Epithelial cell of esophagus (primary cell): ENCODE data around the gene FBXW4.
"Not testable (repeated sequence)": the region's sequence is repeated elsewhere in the genome, so short reads cannot be mapped to it uniquely, and the experiment has no call there.

Experiments used
- DNase-seq: peaks from one replicate; pipeline ENCODE4 v3.0.0; 2010; ENCODE audit warnings: low read depth
- H3K4me3 ChIP-seq: 2 replicates; pipeline ENCODE4 v1.5.1; 2011; ENCODE audit warnings: mild to moderate bottlenecking, low read length, control low read depth
- CTCF ChIP-seq: IDR thresholded peaks from 2 replicates; pipeline ENCODE4 v1.5.1; 2011; ENCODE audit warnings: low read depth, mild to moderate bottlenecking, low read length, control low read depth, inconsistent platforms; ENCODE audit not compliant: insufficient read depth; ENCODE audit errors: missing control alignments

Gene FBXW4

DNA sequence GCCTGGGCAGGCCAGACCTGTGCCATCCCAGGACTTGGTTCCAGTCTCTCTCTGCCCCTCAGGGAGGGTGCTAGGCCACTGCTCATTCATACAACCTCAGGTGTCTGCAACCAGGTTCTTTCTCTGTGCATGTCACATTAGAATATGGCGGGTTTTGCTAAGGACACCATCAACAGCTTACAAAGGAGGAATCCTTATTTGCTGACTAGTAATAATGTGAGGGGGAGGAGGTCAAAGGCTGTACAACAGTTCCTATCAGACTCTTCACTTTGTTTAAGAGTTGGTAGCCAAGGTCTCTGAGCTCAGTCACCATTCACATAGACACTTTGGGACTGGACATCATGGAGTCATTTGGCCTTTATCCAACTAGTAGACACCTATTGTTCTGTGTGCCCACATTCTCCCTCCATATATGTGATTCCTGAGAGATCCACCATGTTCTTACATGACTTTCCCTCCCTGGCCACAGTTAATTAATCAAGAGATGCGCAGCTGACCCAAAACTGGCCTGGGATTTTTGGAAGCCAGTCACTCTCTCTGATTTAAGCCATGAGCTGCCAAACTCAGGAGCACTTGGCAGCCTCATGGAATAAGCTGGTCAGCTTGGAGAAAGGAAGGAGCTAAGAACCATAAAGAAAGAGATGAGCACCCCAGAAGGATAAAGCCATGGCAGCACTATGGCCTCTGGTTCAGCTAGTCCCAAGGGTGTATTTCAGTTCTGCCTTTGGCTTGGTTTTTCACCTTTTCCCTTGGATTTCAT, 55.6 kb downstream of the FBXW4 start:
- no peak overlapping the region for H3K4me3 ChIP-seq
- DNase-seq = no peak
- TF ChIP-seq CTCF = no peak

GRCh38 chr10:101633510-101633909, 61.5 kb downstream of the FBXW4 start:
- not testable (repeated sequence) for DNase-seq, H3K4me3 ChIP-seq

- DNase-seq = no peak
- no peak for TF ChIP-seq CTCF
- H3K4me3 ChIP-seq = no peak overlapping the region
These were observed 63.0 kb downstream of the FBXW4 start for GRCh38 chr10:101631821-101632475.

DNA sequence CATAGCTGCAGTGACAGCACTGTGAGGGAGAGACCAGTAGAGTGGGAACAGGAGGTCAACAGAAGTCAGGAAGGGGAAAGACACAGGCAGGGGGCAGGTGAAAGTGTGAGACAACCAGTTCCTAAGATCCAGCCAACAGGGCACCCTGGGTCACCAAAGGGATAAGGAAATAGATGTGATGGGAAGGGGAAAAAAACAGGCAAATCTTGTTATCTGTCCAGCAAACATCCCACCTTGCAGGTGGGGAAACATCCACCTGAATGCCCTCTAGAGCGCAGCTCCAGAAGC, 64.4 kb downstream of the FBXW4 start:
- TF ChIP-seq CTCF = no peak
- DNase-seq = no peak
- H3K4me3 ChIP-seq = no peak overlapping the region

DNA sequence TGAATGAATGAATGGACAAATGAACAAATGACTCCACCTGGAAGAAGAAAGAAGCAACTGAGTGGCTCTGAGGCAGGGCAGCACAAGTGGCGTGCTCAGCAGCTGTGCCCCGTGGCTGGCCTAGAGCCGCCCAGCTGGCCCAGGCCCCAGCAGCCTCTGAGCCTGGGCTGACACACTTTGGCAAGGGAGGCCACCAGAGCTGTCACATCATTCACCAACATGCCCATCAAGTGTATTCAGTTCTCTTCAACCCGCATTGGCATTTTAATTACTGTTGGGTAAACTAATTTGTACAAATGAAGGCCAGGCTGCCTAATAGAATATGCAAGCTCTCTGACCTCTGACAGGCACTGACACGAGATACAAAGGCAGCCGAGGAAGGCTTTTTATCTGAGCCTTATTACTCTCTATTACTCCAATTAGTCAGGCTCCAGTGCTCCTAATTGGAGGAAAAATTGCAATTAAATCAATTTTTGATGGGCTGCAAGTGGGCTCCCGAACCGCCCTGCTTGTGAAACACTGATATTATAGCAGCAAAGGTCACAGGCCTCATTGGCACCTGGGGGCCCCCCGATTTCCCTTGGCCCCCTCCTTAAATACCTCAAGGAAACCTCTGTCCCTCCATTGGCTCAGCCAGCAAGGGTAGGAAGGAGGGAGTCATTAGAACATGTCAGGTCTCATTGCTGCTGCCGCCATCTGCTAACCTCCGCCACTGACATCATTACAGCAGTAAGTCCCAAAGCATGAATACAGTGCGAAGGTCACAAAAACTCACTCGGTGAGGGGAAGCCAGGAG, 64.9 kb downstream of the FBXW4 start:
- TF ChIP-seq CTCF = no peak
- no peak overlapping the region for H3K4me3 ChIP-seq
- DNase-seq = no peak

DNA sequence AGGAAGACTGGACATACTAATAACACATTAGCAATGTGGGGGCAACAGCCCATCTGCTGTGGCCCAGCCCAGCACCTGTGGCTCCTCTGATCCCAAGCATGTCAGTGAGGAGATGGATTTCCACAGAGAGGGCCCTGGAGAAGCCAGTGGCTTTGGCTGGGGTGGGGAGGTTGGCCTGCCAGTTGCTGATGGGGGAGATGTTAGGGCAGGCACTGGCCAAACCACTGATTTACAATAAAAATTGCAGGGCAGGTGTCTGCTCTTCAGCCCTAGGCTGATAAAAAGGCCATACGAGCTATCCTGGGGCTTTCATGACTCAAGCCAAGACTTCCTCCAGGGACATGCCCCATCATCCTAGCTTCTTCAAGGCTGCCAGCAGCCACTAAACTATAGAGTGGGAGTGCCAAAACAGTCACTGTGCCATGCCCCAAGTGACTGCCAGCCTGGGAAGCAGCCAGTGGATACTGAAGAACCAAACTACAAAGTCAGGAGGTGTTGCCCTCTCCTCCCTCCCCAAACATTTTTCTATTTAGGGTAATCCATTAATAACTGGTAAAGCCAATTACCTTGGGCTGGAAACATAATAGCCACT, 69.1 kb downstream of the FBXW4 start:
- DNase-seq = peak; percentile 38
- no peak for TF ChIP-seq CTCF
- no peak overlapping the region for H3K4me3 ChIP-seq

GRCh38 chr10:101624526-101625102, 70.4 kb downstream of the FBXW4 start:
- H3K4me3 ChIP-seq = no peak overlapping the region
- DNase-seq = peak; percentile 30
- TF ChIP-seq CTCF = no peak
